Measurements from ENCODE around the gene SPG7. TPM values are rescaled to one million over a fixed set of nuclear protein-coding genes. Genes with fewer than 3 reads are reported as not detected.

Gene SPG7
- total RNA-seq, 1 experiment from 2014 or later, result 119 TPM

- H2AK5ac ChIP-seq (ENCODE audit: insufficient read length, low read length), result no peak overlapping the region
- H2BK5ac ChIP-seq (ENCODE audit: insufficient read length, low read length), result no peak overlapping the region
- H3K27me3 Mint-ChIP-seq (ENCODE audit: low read depth), result peaks cover 3% of the 10 kb centered on the region
- H3K4ac ChIP-seq (ENCODE audit: low read depth, low read length), result no peak overlapping the region
- H3K79me2 ChIP-seq (ENCODE audit: insufficient read depth, low read length), result peaks cover 10% of the 10 kb centered on the region; the same call in 1 of the 2 replicates
- no peak overlapping the region for H4K8ac ChIP-seq (replicated peaks; ENCODE audit: insufficient read length, low read depth, low read length)
- peak overlapping the region; percentile 96 for H3K4me3 Mint-ChIP-seq
- no peak overlapping the region for H2BK20ac ChIP-seq (ENCODE audit: low read depth, low read length, poor library complexity, severe bottlenecking)
- H3K9me3 Mint-ChIP-seq, result no peaks in the 10 kb centered on the region; a peak in 1 of 5 replicates
- no peak overlapping the region for H3K14ac ChIP-seq (ENCODE audit: insufficient read depth, low read length)
- DNase-seq, result no peak
- H3K56ac ChIP-seq (ENCODE audit: insufficient read length, low read depth, low read length), result no peak overlapping the region
- no peak for TF ChIP-seq CTCF (conservative IDR thresholded peaks at IDR 0.05)
- H3K18ac ChIP-seq (ENCODE audit: insufficient read length, low read depth, low read length), result no peak overlapping the region
- H2BK120ac ChIP-seq (ENCODE audit: low read depth, low read length, poor library complexity, severe bottlenecking), result no peak overlapping the region
- no peak overlapping the region for H2BK12ac ChIP-seq (ENCODE audit: insufficient read length, low read depth, low read length)
- H3K79me1 ChIP-seq (ENCODE audit: insufficient read depth, low read depth, low read length, poor library complexity, severe bottlenecking), result peaks cover 6% of the 10 kb centered on the region
- H2BK15ac ChIP-seq (ENCODE audit: low read depth, low read length), result no peak overlapping the region
- H3K9me3 ChIP-seq (ENCODE audit: control insufficient read depth, low read depth, low read length), result no peaks in the 10 kb centered on the region
- peaks cover 19% of the 10 kb centered on the region for H3K23me2 ChIP-seq (ENCODE audit: insufficient read length, low read depth, low read length, poor library complexity, severe bottlenecking)
- no peak overlapping the region for H4K5ac ChIP-seq (ENCODE audit: insufficient read length, low read depth, low read length)
- H3K27ac ChIP-seq (ENCODE audit: insufficient read length, low read depth, low read length), result no peak overlapping the region
- H3K4me1 Mint-ChIP-seq, result peaks cover 45 to 48% of the 10 kb centered on the region in 2 experiments
- peaks cover 26 to 45% (median 32%) of the 10 kb centered on the region in 3 experiments for H3K36me3 Mint-ChIP-seq (ENCODE audit: insufficient read depth in 1 of 3, low read depth in 3 of 3)
- no CpG with 5 or more reads among the region's 12 CpGs for WGBS (ENCODE audit: extremely low coverage, insufficient read length, low lambda C conversion rate)
- H3K4me2 ChIP-seq (ENCODE audit: insufficient read depth, insufficient read length, low read length), result peak overlapping the region; percentile 97
- no peaks in the 10 kb centered on the region for H3K27me3 ChIP-seq (ENCODE audit: insufficient read depth, low read length)
- peak overlapping the region; percentile 3 for H3K9ac ChIP-seq (ENCODE audit: extremely low read depth, insufficient read length, low read length)
- peaks cover 4% of the 10 kb centered on the region for H4K20me1 ChIP-seq (ENCODE audit: control insufficient read depth, insufficient read depth, insufficient read length)
- H4K91ac ChIP-seq (ENCODE audit: insufficient read length, low read depth, low read length), result no peak overlapping the region
- no peak overlapping the region for H3K23ac ChIP-seq (ENCODE audit: insufficient read length, low read depth, low read length)
- no peaks in the 10 kb centered on the region; the same call in 1 of the 2 replicates for H3K4me1 ChIP-seq (ENCODE audit: insufficient read depth, low read length)
- no peak overlapping the region for H3T11ph ChIP-seq (ENCODE audit: low read length)
- H3K27ac Mint-ChIP-seq, result peak overlapping the region; percentile 57 to 96 (median 74); a peak in 4 of 7 replicates
- H2AFZ ChIP-seq (ENCODE audit: low read length), result no peak overlapping the region
Observed at GRCh38 chr16:89562939-89563338, 54.7 kb downstream of the SPG7 start.
